HCT116 (cell line): Measurements from ENCODE around the gene INTS6.

ENCODE experiments used
- CTCF ChIP-seq, 3 experiments: fragments of 200-600 bp in 1 of 3; sonication (generic) in 1 of 3; IDR thresholded peaks in 2 of 3; conservative IDR thresholded peaks in 1 of 3; 2 replicates each; pipeline ENCODE4 v1.5.1; 2012 to 2017; ENCODE audit warnings: low read depth in 2 of 3, low read length in 2 of 3, antibody characterized with exemption in 1 of 3, borderline replicate concordance in 1 of 3, control low read depth in 1 of 3, mild to moderate bottlenecking in 1 of 3, mixed read lengths in 1 of 3, mixed run types in 1 of 3, moderate library complexity in 1 of 3; ENCODE audit not compliant: insufficient read depth in 1 of 3
- POLR2A ChIP-seq: IDR thresholded peaks from 2 replicates; pipeline ENCODE4 v1.7.0; 2011; ENCODE audit warnings: borderline replicate concordance; ENCODE audit not compliant: insufficient read depth, insufficient read length; ENCODE audit errors: extremely low read depth
- POLR2AphosphoS5 ChIP-seq: IDR thresholded peaks from 2 replicates; pipeline ENCODE4 v1.6.1; 2011; ENCODE audit warnings: mild to moderate bottlenecking, low read depth, low read length, moderate library complexity
- YY1 ChIP-seq: IDR thresholded peaks from 2 replicates; pipeline ENCODE4 v1.6.1; 2011; ENCODE audit warnings: low read length, low read depth, moderate library complexity, mild to moderate bottlenecking; ENCODE audit not compliant: insufficient replicate concordance; ENCODE audit errors: extremely low read depth

- TF ChIP-seq YY1 = no peak
- TF ChIP-seq CTCF (IDR thresholded peaks at IDR 0.05 in 2 of 3, conservative IDR thresholded peaks at IDR 0.05 in 1 of 3; ENCODE audit: borderline replicate concordance in 1 of 3, insufficient read depth in 1 of 3, low read depth in 2 of 3, low read length in 2 of 3) = no peak
- no peak for TF ChIP-seq POLR2AphosphoS5
- no peak for TF ChIP-seq POLR2A
Measured at GRCh38 chr13:51332566-51333361, 120.1 kb downstream of the INTS6 start.
